Loucy (cell line): Measurements from ENCODE around the gene CHST6.

Source experiments
- H2AFZ ChIP-seq: fragments of 200-600 bp; sonication (generic); 2 replicates; pipeline ENCODE4 v1.6.0; 2016; ENCODE audit warnings: antibody characterized with exemption, mild to moderate bottlenecking, low read length, moderate library complexity
- H3F3A ChIP-seq: fragments of 200-600 bp; 2 replicates; pipeline ENCODE4 v1.6.0; 2016; ENCODE audit warnings: antibody characterized with exemption, low read depth, mild to moderate bottlenecking
- H3K27me3 ChIP-seq: fragments of 200-600 bp; sonication (generic); 2 replicates; pipeline ENCODE4 v1.6.1; 2014; ENCODE audit warnings: low read length, mild to moderate bottlenecking; ENCODE audit not compliant: insufficient read depth, poor library complexity, severe bottlenecking
- H3K36me3 ChIP-seq: fragments of 200-600 bp; sonication (generic); 2 replicates; pipeline ENCODE4 v1.6.1; 2016; ENCODE audit warnings: low read length; ENCODE audit not compliant: insufficient read depth
- H3K4me1 ChIP-seq: fragments of 200-600 bp; sonication (generic); 2 replicates; pipeline ENCODE4 v1.5.1; 2014; ENCODE audit warnings: low read length, mild to moderate bottlenecking; ENCODE audit not compliant: insufficient read depth, poor library complexity, severe bottlenecking
- H3K4me2 ChIP-seq: fragments of 200-600 bp; sonication (generic); 2 replicates; pipeline ENCODE4 v1.6.0; 2014; ENCODE audit warnings: antibody characterized with exemption, low read length, low read depth, mild to moderate bottlenecking; ENCODE audit not compliant: poor library complexity, severe bottlenecking
- H3K4me3 ChIP-seq: fragments of 200-600 bp; sonication (generic); 2 replicates; pipeline ENCODE4 v1.5.1; 2014; ENCODE audit warnings: low read length, mild to moderate bottlenecking, mixed read lengths; ENCODE audit not compliant: poor library complexity, severe bottlenecking
- H3K79me2 ChIP-seq: fragments of 200-600 bp; sonication (generic); 2 replicates; pipeline ENCODE4 v1.6.1; 2014; ENCODE audit warnings: low read length; ENCODE audit not compliant: insufficient read depth
- H3K9ac ChIP-seq: fragments of 200-600 bp; sonication (generic); 2 replicates; pipeline ENCODE4 v1.6.0; 2014; ENCODE audit warnings: mild to moderate bottlenecking, low read depth, low read length, moderate library complexity; ENCODE audit not compliant: poor library complexity, severe bottlenecking
- H3K9me2 ChIP-seq: fragments of 200-600 bp; sonication (generic); replicated peaks from 2 replicates; pipeline ENCODE4 v1.6.1; 2016; ENCODE audit warnings: low read depth, low read length, mixed read lengths
- H3K9me3 ChIP-seq: fragments of 200-600 bp; sonication (generic); 2 replicates; pipeline ENCODE4 v1.6.1; 2014; ENCODE audit warnings: mild to moderate bottlenecking, antibody characterized with exemption, low read length, low read depth; ENCODE audit not compliant: insufficient read depth
- H4K20me1 ChIP-seq: fragments of 200-600 bp; sonication (generic); 2 replicates; pipeline ENCODE4 v1.6.0; 2014; ENCODE audit warnings: antibody characterized with exemption, low read length, mild to moderate bottlenecking; ENCODE audit not compliant: insufficient read depth, poor library complexity, severe bottlenecking
- EZH2phosphoT487 ChIP-seq: fragments of 200-600 bp; IDR thresholded peaks from 2 replicates; pipeline ENCODE4 v1.6.1; 2018; ENCODE audit warnings: antibody characterized with exemption, mild to moderate bottlenecking, moderate library complexity, borderline replicate concordance
- TF ChIP-seq, protein P1 (sequence below): fragments of 200-600 bp; sonication (generic); conservative IDR thresholded peaks from 2 replicates; pipeline ENCODE4 v1.5.1; 2014; ENCODE audit warnings: mild to moderate bottlenecking, antibody characterized with exemption, low read length

CHST6 gene

DNA sequence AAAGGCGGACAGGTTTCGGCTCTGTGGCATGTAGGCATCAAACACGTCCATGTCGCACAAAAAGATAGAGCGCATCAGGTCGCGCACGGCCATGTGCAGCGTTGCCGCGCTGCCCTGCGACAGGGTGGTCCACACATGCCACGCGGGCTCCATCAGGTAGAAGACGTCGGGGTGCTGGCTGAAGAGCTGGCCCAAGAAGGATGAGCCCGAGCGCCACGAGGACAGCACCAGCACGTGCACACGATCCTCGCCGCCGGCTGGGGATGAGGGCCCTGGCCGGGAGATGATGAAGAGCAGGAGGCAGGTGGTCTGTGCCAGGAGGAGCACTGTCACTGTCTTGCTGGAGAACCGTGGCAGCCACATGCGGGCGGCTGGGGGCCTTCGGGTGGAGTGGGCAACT, 34.7 kb upstream of the CHST6 start:
- Histone ChIP-seq H3K4me3 (no peak overlapping the region), H3K4me2 (no peak overlapping the region), H2AFZ (no peak overlapping the region), H3F3A (no peaks in the 10 kb centered on the region), H3K36me3 (no peaks in the 10 kb centered on the region), H3K9me2 (no peaks in the 10 kb centered on the region), H4K20me1 (no peaks in the 10 kb centered on the region), H3K27me3 (no peaks in the 10 kb centered on the region), H3K9ac (no peak overlapping the region), H3K79me2 (no peaks in the 10 kb centered on the region), H3K4me1 (no peaks in the 10 kb centered on the region), H3K9me3 (no peaks in the 10 kb centered on the region)
- TF ChIP-seq EZH2phosphoT487: no peak
- TF ChIP-seq, protein P1, sequence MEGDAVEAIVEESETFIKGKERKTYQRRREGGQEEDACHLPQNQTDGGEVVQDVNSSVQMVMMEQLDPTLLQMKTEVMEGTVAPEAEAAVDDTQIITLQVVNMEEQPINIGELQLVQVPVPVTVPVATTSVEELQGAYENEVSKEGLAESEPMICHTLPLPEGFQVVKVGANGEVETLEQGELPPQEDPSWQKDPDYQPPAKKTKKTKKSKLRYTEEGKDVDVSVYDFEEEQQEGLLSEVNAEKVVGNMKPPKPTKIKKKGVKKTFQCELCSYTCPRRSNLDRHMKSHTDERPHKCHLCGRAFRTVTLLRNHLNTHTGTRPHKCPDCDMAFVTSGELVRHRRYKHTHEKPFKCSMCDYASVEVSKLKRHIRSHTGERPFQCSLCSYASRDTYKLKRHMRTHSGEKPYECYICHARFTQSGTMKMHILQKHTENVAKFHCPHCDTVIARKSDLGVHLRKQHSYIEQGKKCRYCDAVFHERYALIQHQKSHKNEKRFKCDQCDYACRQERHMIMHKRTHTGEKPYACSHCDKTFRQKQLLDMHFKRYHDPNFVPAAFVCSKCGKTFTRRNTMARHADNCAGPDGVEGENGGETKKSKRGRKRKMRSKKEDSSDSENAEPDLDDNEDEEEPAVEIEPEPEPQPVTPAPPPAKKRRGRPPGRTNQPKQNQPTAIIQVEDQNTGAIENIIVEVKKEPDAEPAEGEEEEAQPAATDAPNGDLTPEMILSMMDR: no peak

DNA sequence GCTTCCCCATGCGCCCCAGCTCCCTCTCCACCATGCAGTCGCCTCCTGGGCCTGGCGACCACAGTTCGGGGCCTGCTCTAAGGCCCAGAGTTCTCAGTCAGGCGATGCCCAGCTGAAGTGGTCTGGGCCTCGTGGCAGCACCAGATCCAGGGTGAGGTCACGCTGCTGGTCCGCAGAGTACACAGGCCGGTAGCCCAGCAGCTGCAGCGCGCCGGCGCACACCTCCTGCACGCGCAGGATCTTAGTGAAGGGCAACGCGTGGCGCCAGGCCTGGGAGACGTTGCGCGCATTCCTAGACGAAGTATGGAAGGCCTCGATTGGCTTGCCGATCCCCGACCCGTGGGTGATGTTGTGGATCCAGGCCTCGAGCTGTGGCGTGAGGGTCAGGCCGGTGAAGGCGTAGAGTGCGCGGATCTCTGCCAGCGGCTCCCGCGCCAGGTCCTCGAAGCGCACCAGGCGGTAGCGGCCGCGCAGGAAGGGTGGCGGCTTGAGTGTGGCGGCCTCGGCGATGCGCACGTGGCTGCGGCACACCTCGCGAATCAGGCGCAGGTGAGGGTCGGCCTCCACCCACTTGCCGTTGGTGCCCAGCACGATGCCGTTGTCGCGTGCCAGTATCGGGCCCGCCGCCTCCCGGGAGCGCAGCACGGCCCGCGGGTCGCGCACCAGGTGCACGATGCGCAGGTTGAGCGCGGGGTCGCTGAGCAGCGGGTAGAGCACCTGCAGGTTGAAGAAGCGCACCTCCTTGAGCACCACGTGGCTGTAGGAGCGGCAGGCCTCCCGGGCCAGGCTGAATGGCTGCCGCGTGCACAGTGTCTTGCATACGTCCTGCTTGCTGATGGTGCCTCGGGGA, 34.0 kb upstream of the CHST6 start:
- H3K4me3 ChIP-seq: no peak overlapping the region
- H3K9me3 ChIP-seq: no peaks in the 10 kb centered on the region
- TF ChIP-seq, protein P1: no peak
- no peak for TF ChIP-seq EZH2phosphoT487
- H3F3A ChIP-seq: no peaks in the 10 kb centered on the region
- H3K27me3 ChIP-seq: no peaks in the 10 kb centered on the region
- no peaks in the 10 kb centered on the region for H3K9me2 ChIP-seq
- H3K4me2 ChIP-seq: no peak overlapping the region
- H2AFZ ChIP-seq: no peak overlapping the region
- H3K4me1 ChIP-seq: no peaks in the 10 kb centered on the region
- no peaks in the 10 kb centered on the region for H3K79me2 ChIP-seq
- H4K20me1 ChIP-seq: no peaks in the 10 kb centered on the region
- no peak overlapping the region for H3K9ac ChIP-seq
- H3K36me3 ChIP-seq: no peaks in the 10 kb centered on the region

- Histone ChIP-seq H3F3A (no peaks in the 10 kb centered on the region), H3K36me3 (no peaks in the 10 kb centered on the region), H3K9me2 (no peaks in the 10 kb centered on the region), H3K4me2 (no peak overlapping the region), H3K79me2 (no peaks in the 10 kb centered on the region), H3K4me3 (no peak overlapping the region), H3K9me3 (no peaks in the 10 kb centered on the region), H4K20me1 (no peaks in the 10 kb centered on the region), H2AFZ (no peak overlapping the region), H3K4me1 (no peaks in the 10 kb centered on the region), H3K27me3 (no peaks in the 10 kb centered on the region), H3K9ac (no peak overlapping the region)
- TF ChIP-seq EZH2phosphoT487: no peak
- TF ChIP-seq, protein P1: no peak
These were observed 32.6 kb upstream of the CHST6 start for GRCh38 chr16:75527825-75528299.
